NT2/D1 (cell line): ENCODE data around the gene NADK.
"Not testable (repeated sequence)": the region's sequence is repeated elsewhere in the genome, so short reads cannot be mapped to it uniquely, and the experiment has no call there.

Experiments used
- DNase-seq: peaks from one replicate; pipeline ENCODE4 v3.0.0-alpha.2; 2011; ENCODE audit warnings: low read depth, low spot score
- H3K27me3 ChIP-seq: 2 replicates; pipeline ENCODE4 v1.6.0; 2011; ENCODE audit warnings: mild to moderate bottlenecking; ENCODE audit not compliant: insufficient read length, insufficient read depth
- H3K36me3 ChIP-seq: 2 replicates; pipeline ENCODE4 v1.6.1; 2011; ENCODE audit warnings: mild to moderate bottlenecking, low read length, mixed read lengths; ENCODE audit not compliant: insufficient read depth, insufficient read length
- H3K4me1 ChIP-seq: 2 replicates; pipeline ENCODE4 v1.5.1; 2011; ENCODE audit not compliant: insufficient read depth, insufficient read length
- H3K4me3 ChIP-seq: 2 replicates; pipeline ENCODE4 v1.5.1; 2011; ENCODE audit warnings: low read depth; ENCODE audit not compliant: insufficient read length
- H3K9ac ChIP-seq: 2 replicates; pipeline ENCODE4 v1.6.0; 2011; ENCODE audit warnings: low read depth; ENCODE audit not compliant: insufficient read length
- H3K9me3 ChIP-seq: 2 replicates; pipeline ENCODE4 v1.5.1; 2011; ENCODE audit warnings: mild to moderate bottlenecking, low read length; ENCODE audit not compliant: insufficient read depth
- SUZ12 ChIP-seq: IDR thresholded peaks from 2 replicates; pipeline ENCODE4 v1.6.1; 2011; ENCODE audit not compliant: insufficient read length, insufficient read depth; ENCODE audit errors: extremely low read depth
- YY1 ChIP-seq: IDR thresholded peaks from 2 replicates; pipeline ENCODE4 v1.6.1; 2011; ENCODE audit not compliant: insufficient read length, insufficient read depth
- ZNF274 ChIP-seq: IDR thresholded peaks from 2 replicates; pipeline ENCODE4 v1.6.1; 2011; ENCODE audit warnings: mild to moderate bottlenecking, low read depth, low read length

The NADK gene

GRCh38 chr1:1732381-1732780 lies 45.9 kb downstream of the NADK start:
- H3K4me3 ChIP-seq: no peak overlapping the region
- no peak for DNase-seq
- TF ChIP-seq ZNF274: no peak
- TF ChIP-seq SUZ12: no peak
- TF ChIP-seq YY1: no peak
- H3K9ac ChIP-seq: no peak overlapping the region
- no peaks in the 10 kb centered on the region for H3K4me1 ChIP-seq
- peaks cover 23% of the 10 kb centered on the region for H3K36me3 ChIP-seq
- H3K27me3 ChIP-seq: no peaks in the 10 kb centered on the region
- no peaks in the 10 kb centered on the region for H3K9me3 ChIP-seq

- Histone ChIP-seq H3K9me3 (no peaks in the 10 kb centered on the region), H3K27me3 (no peaks in the 10 kb centered on the region), H3K4me3 (no peak overlapping the region), H3K4me1 (no peaks in the 10 kb centered on the region), H3K9ac (no peak overlapping the region), H3K36me3 (peaks cover 23% of the 10 kb centered on the region)
- no peak for DNase-seq
- TF ChIP-seq SUZ12 (no peak), YY1 (no peak), ZNF274 (no peak)
Observed at GRCh38 chr1:1730870-1731269, 47.4 kb downstream of the NADK start.

- H3K27me3 ChIP-seq, H3K4me1 ChIP-seq, H3K4me3 ChIP-seq, H3K9me3 ChIP-seq, DNase-seq, H3K9ac ChIP-seq: not testable (repeated sequence)
- H3K36me3 ChIP-seq: peaks cover 21% of the 10 kb centered on the region
Observed at GRCh38 chr1:1730230-1730629, 48.0 kb downstream of the NADK start.

GRCh38 chr1:1729116-1729816 lies 49.0 kb downstream of the NADK start:
- not testable (repeated sequence) for H3K9me3 ChIP-seq, H3K4me3 ChIP-seq, DNase-seq, H3K4me1 ChIP-seq, H3K27me3 ChIP-seq, H3K9ac ChIP-seq
- peaks cover 18% of the 10 kb centered on the region for H3K36me3 ChIP-seq

GRCh38 chr1:1728308-1729005 lies 49.8 kb downstream of the NADK start:
- not testable (repeated sequence) for H3K27me3 ChIP-seq, H3K9ac ChIP-seq, H3K9me3 ChIP-seq, H3K4me1 ChIP-seq, H3K4me3 ChIP-seq, DNase-seq
- peaks cover 16% of the 10 kb centered on the region for H3K36me3 ChIP-seq

- DNase-seq, H3K27me3 ChIP-seq, H3K9me3 ChIP-seq, H3K36me3 ChIP-seq, H3K4me3 ChIP-seq, H3K9ac ChIP-seq, H3K4me1 ChIP-seq: not testable (repeated sequence)
Observed at GRCh38 chr1:1727131-1727651, 51.1 kb downstream of the NADK start.

GRCh38 chr1:1726088-1726487 lies 52.2 kb downstream of the NADK start:
- H3K4me3 ChIP-seq, H3K27me3 ChIP-seq, H3K4me1 ChIP-seq, DNase-seq, H3K9ac ChIP-seq, H3K9me3 ChIP-seq: not testable (repeated sequence)
- peaks cover 12% of the 10 kb centered on the region for H3K36me3 ChIP-seq

- H3K9ac ChIP-seq: peak within 1 kb of the TSS; percentile 83
- peaks cover 20% of the 10 kb centered on the region for H3K36me3 ChIP-seq
- not testable (repeated sequence) for H3K27me3 ChIP-seq, H3K9me3 ChIP-seq, H3K4me1 ChIP-seq
- peak within 1 kb of the TSS; percentile 47 for H3K4me3 ChIP-seq
- DNase-seq: peak; percentile 95
Observed at GRCh38 chr1:1724035-1724864, 54.0 kb downstream of the NADK start, which contains the start of gene CDK11A. CDK11A (minus strand) TSS chr1:1724357; CDS start chr1:1722818, 1,539 bp downstream.
